GM18870 (cell line): ENCODE results near the gene FEM1B.

Source experiments
- ATAC-seq: cut with Tn5 transposase; IDR thresholded peaks from one replicate; pipeline ENCODE4 v1.9.1; 2021; ENCODE audit warnings: moderate library complexity; ENCODE audit not compliant: unreplicated experiment

The FEM1B gene

GRCh38 chr15:68319997-68320396, 42.5 kb downstream of the FEM1B start:
- no peak for ATAC-seq

- ATAC-seq = no peak
Measured at GRCh38 chr15:68321229-68321628, 43.7 kb downstream of the FEM1B start.

GRCh38 chr15:68322796-68323195, 45.3 kb downstream of the FEM1B start:
- ATAC-seq = no peak

GRCh38 chr15:68325726-68326125, 48.2 kb downstream of the FEM1B start:
- ATAC-seq = no peak

GRCh38 chr15:68326711-68327354, 49.3 kb downstream of the FEM1B start:
- no peak for ATAC-seq

DNA sequence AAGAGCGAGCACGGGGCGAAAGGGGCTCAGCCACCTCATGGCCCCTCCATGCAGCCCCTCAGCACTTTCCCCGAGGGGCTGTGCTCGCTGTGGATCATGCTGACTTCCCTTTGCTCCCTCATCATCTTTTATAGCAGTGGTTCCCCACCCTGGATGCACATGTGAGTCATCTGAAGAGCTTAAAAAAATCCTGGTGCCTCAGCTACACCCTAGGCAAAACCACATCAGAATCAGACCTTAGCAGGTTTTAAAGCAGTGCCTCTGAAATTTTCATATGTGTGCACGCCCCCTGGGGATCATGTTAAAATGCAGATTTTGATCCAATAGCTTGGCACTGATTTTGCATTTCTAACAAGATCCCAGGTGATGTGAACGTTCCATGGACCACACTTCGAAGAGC, 50.9 kb downstream of the FEM1B start:
- ATAC-seq = no peak

- ATAC-seq = no peak
Measured at GRCh38 chr15:68328964-68329363, 51.4 kb downstream of the FEM1B start.

DNA sequence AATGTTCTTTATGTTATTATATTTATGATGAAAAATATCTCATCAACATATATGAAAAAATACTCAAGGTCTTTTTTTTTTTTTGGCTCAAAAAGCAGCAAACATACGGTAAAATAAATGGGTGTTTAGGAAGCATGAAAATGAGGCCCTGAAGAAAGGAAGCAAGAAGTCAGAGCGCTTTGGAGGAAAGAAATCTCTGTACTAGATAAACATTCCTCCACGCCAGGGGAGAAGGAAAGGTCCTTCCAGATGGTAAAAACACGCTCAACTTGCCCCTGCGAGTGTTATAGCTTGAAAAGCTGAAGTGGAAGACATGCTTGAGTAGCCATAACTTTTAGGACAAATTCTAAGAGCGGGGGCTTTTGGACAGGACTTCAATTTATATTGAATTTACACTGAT, 52.9 kb downstream of the FEM1B start:
- ATAC-seq = no peak

DNA sequence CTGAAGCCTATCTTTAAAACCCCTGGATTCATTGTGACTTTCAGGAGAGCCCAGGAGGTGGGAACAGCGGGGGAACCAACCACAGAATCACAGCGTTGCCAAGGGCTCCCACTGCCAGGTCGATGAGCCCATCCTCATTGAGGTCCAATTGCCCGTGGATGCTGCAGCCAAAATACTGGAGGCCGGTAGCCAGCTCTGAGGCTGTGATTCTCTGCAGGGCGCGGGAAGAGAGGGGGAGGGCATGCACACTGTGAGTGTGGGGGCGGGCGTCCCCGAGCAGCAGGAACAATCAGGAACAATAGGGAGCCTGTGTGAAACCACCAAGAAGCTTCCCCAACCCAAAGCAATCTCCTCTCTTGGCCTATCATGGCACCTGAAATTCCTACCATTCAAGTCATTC, 53.4 kb downstream of the FEM1B start:
- no peak for ATAC-seq

DNA sequence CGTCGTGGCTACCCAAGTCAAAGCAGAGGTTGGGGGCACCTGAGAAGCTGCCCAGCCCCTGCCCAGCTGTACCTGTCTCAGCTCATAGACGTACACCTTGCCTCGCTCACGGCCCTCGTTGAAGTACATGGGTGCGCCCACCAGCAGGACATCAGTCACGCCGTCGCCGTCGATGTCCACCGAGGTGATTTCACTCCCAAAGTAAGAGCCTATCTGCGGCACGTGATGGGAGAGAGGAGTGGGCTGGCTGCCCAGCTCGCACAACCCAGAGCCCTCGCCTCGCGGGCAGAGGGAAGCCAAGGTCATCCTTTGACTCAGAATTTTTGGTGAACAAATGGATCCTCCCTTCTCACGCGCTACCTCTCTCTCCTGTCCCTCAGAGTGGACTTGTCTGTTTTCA, 54.7 kb downstream of the FEM1B start:
- no peak for ATAC-seq

DNA sequence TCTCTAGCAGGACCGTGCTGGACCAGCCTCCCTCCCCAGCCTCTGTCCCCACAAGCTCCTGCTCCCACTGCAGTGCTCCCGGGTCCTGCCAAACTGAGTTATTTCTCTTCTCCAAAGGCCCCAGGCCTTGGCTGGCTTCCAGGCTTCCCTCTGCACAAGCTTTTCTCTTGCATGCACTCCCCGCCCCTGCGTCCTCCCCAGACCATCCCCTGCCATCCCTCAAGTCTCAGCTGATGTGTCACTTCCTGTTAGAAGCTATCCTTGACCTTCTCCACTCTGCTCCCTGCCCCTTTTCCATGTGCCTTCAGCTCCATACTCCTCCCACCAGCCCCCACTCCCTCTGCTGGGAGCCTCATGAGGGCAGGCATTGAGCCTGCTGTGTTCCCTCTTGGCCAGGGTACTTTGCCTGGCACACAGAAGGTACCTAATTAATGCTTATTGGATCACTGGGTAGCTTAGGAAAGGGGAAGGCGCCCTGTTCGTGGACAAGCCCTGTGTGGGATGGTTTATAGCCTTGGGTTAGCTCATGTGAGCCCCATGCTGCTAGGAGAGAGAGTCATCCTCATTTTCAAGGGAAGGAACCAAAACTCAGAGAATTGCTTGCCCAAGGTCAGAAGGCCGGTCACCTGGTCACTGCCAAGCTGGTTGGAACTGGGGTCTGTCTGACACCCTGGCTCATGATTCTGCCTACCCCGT, 56.4 kb downstream of the FEM1B start:
- ATAC-seq = no peak

GRCh38 chr15:68334661-68335124, 57.1 kb downstream of the FEM1B start:
- no peak for ATAC-seq

- no peak for ATAC-seq
Measured at GRCh38 chr15:68335251-68335650, 57.7 kb downstream of the FEM1B start.

DNA sequence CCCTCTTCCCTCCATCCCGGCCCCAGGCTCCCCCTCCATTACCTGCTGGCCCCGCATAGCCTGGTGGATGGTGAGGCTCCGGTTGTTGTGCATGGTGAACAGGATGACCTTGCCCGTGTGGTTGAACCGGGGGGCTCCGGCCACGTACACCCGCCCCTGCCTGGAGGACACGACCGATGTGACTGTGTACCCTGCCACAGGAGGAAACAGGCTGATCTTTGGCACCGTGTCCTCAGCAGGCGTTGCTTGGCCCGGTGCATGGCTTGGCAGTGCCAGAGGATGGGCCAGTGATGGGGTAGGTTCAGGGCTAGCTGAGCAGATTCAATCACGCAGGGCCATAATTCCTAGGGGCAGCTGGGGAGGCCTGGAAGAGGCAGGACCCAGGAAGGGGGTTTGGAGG, 58.1 kb downstream of the FEM1B start:
- no peak for ATAC-seq

- no peak for ATAC-seq
Measured at GRCh38 chr15:68336516-68336915, 59.0 kb downstream of the FEM1B start.

GRCh38 chr15:68337826-68338225, 60.3 kb downstream of the FEM1B start:
- ATAC-seq = no peak

DNA sequence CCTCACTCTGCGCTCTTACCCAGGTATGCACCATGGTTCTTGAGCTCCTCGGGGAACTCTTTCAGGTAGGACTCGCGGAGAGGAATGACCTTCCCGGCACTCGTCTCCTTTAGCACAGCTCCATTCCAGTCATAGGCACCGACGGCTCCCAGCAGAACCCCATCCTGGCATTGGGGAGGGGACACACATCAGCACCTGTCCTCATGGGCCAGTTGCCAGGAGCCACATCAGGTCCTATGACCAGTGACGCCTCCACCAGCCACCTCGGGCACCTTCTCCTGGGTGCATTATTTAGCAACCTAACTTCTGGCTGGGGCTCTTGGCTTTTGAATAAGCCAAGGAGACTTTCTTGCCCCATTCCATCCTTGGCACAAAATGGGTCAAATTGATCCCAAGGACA, 61.9 kb downstream of the FEM1B start:
- ATAC-seq = no peak

GRCh38 chr15:68340726-68341671, 63.5 kb downstream of the FEM1B start:
- no peak for ATAC-seq

DNA sequence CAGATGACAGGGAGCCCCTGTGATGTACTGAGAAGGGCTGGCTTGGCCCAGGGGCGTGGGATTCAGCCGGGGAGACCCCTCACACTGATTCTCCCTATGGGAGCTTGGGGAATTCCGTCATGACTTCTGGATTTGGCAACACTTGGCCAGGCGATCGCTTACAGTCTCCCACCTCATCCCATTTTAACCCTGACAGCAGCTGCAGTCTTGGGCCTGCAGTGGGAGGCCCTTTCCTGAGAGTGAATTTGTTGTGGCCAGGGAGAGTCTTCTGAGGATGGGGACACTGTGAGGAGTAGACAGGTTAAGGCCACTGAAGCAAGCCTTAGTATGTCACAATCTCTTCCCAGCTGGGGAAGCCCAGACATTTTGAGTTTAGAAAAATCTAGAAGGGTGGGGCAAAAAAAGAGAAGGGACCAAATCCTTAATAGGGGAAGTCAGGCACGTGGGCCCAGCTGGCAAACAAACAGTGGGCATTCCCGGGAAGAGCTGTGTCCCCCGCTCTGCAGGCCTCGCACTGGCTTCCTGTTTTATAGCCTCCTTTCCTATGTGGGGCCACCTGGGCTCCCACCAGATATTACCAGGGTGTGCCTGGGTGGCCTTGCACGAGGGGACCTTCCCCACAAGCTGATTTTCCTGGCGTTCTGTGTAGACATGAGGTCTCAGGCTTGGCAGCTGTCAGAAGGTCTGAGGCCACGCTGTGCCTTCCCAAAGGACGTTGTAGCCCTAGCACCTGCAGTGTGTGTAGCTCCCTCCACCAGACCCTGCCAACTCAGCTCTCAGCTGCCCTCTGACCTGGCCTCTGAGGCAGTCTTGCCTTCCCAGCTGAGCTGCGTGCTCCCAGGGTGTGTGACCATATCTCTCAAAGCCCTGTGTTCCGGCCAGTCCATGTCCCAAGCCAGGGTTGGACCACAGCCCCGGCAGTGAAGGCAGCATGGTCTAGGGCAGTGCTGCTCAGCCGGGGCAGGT, 64.5 kb downstream of the FEM1B start:
- no peak for ATAC-seq

DNA sequence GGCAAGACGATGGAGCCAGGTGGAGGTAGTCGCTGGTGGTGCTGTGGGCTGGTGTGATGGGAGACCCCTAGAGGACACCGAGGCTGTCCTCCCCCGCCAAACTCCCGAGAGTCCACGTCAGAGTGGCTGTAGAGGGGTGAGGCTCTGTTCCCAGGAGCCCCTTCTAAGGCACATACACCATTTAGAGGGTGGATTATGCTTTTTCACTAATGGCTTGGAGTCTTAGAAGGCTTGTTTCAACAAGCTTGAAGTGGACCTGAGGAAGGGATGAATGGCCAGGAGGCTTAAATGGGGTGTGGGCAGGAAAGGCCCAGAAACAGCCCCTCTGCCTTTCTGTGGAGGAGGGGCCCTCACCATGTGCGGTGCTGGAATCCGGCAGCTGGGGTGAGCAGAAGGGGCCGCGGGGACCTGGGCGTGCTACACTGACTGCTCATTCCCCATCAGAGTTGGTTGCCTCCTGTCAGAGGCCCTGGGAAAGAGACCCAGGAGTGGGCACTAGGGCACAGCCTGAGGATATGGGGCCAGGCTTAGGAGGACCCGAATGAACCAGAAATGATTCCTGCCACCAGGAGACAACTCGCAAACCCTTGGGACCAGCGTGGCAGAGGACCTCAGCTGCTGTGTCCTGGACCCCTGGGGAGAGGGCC, 66.2 kb downstream of the FEM1B start:
- no peak for ATAC-seq
